Epithelial cell of proximal tubule (primary cell): Measurements from ENCODE around the gene ZNF200. TPM values are rescaled to one million over a fixed set of nuclear protein-coding genes. Genes with fewer than 3 reads are reported as not detected.
A peak's percentile ranks its signal among the peaks of the same experiment; 100 is the strongest.

ENCODE experiments used
- DNase-seq: peaks from one replicate; pipeline ENCODE4 v3.0.0-alpha.2; 2011; ENCODE audit warnings: low read depth
- H3K4me3 ChIP-seq: 2 replicates; pipeline ENCODE4 v1.5.1; 2011; ENCODE audit warnings: low read depth, mild to moderate bottlenecking, low read length
- total RNA-seq: library from RNA; depleted of rRNA; stranded (reverse); fragments of >200 nt; gene quantifications from 2 replicates; pipeline ENCODE4 v1.2.3, GENCODE V29; 2015
- TF ChIP-seq, protein P1 (sequence below): conservative IDR thresholded peaks from 2 replicates; pipeline ENCODE4 v1.5.1; 2012; ENCODE audit warnings: low read depth, mild to moderate bottlenecking, low read length

The ZNF200 gene
- total RNA-seq, 1 donor from 2014 or later: 6.3 TPM

DNA sequence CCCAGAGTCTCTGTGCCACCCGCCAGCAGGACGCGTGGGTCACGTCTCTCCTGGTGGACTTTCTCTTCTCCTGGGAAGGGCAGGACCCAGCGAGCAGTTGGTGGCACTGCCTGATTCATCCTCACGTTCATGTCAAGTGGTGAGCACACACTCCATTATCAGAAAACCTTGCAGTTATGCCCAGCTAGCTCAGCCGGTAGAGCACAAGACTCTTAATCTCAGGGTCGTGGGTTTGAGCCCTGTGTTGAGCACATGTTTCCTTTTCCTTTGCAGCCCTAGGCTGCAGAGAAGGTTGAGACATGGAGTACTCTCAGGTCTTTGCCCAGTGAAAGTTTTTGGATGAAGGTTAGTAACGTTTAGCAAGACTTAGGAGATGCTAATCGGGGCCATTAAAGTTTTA, 39.0 kb downstream of the ZNF200 start:
- no peak for DNase-seq
- no peak overlapping the region for H3K4me3 ChIP-seq
- TF ChIP-seq, protein P1, sequence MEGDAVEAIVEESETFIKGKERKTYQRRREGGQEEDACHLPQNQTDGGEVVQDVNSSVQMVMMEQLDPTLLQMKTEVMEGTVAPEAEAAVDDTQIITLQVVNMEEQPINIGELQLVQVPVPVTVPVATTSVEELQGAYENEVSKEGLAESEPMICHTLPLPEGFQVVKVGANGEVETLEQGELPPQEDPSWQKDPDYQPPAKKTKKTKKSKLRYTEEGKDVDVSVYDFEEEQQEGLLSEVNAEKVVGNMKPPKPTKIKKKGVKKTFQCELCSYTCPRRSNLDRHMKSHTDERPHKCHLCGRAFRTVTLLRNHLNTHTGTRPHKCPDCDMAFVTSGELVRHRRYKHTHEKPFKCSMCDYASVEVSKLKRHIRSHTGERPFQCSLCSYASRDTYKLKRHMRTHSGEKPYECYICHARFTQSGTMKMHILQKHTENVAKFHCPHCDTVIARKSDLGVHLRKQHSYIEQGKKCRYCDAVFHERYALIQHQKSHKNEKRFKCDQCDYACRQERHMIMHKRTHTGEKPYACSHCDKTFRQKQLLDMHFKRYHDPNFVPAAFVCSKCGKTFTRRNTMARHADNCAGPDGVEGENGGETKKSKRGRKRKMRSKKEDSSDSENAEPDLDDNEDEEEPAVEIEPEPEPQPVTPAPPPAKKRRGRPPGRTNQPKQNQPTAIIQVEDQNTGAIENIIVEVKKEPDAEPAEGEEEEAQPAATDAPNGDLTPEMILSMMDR: no peak

DNA sequence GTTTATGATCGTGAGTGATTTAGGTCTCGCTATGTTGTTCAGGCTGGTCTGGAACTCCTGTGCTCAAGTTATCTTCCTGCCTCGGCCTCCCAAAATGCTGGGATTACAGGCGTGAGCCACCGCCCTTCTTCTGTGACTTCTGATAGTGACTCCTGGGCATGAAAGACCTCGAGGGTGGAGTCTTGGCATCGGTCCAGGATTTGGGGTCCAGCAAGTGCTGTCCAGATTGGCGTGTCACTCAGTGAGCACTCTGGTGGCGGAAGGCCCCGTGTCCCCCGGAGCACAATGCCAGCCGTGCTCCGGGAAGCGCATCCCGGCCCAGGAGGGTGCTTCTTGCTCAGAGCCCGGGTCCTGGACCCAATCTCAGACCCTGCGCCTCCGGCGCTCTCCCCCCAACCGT, 40.2 kb downstream of the ZNF200 start:
- H3K4me3 ChIP-seq: no peak overlapping the region
- TF ChIP-seq, protein P1: no peak

DNA sequence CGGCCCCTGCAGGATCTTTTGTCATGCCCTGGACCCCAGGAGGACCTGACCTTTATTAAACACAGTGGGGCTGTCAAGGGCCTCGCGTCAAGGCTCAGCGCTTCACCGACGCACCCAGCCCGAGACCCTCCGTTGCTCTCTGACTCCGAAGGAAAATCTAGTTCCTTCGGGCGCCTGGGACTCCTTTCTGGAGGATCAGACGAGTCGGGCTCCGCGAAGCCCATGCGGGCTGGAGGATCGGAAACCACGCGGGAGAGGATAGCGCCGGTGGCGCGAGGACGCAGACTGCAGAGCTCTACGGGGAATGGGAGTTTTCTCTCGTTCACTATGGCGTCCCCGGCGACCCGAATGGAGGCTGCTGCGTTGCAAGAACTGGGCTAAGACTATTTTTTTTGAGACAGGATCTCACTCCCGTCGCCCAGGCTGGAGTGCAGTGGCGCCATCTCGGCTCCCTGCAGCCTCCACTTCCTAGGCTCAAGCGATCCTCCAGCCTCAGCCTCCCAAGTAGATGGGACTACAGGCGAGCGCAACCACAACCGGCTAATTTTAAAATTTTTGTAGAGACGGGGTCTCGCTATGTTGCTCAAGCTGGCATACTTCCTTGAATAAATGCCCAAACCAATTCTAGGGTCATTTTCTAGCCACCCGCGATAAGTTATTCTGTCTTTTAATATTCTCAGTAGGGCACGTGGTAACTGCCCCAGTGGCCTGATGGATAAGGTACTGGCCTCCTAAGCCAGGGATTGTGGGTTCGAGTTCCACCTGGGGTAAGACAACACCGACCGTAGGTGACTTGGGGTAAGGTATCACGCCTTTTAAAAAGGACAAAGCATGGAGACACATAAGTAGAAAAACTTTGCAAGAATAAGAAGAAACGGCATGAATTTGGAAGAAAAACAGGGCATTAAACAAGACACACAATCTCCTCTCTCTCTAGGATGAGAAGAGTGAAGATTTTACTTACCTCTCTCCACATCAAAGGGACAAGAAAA, 41.4 kb downstream of the ZNF200 start:
- TF ChIP-seq, protein P1: no peak
- no peak for DNase-seq
- no peak overlapping the region for H3K4me3 ChIP-seq

More for the DNA sequence above, 40.2 kb downstream of the ZNF200 start:
- no peak for DNase-seq

DNA sequence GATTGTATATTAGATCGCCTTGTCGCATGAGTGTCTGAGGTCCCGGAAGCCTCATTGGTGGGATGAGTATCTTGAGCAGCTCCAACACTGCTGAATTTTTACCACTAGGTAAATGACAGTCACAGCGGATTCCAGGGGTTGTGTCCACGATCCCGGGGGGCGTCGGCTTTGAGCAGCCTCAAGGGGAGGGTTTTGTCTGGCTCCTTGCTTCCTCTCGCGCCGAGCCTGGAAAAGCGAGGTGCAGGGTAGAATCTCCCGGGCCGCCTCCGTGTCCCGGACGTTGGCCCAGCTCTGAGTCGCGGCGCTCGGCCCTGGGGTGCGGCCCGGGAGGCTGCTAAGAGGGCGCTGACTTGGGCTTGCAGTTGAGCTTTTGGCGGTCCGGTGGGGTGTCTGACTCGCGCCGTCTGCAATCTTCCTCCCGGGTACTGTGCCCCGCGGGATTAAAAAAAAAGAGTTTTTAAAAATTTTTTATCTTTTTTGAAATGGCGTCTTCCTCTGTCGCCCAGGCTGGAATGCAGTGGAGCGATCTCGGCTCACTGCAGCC, 42.4 kb downstream of the ZNF200 start:
- DNase-seq: no peak
- TF ChIP-seq, protein P1: no peak
- no peak overlapping the region for H3K4me3 ChIP-seq

DNA sequence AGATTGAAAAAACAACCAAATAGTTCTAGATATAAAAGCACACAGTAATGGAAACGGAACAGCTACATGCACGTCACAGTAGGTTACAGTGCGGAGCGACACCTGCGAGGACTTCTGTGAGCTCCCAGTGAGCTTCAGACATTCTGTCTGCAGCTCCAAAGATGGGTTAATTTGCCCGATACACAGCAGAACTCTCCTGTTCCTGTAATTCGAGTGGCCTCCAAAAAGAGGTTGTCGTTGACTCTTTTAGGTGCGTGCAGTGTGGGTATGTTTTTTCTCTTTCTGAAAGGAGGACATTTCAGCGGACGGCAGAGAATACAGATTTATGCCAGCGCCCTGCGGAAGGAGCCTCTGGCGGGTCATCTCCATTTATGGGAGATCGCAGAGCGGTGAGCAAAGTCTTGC, 44.0 kb downstream of the ZNF200 start:
- H3K4me3 ChIP-seq: peak overlapping the region; percentile 45
- no peak for DNase-seq
- TF ChIP-seq, protein P1: no peak

DNA sequence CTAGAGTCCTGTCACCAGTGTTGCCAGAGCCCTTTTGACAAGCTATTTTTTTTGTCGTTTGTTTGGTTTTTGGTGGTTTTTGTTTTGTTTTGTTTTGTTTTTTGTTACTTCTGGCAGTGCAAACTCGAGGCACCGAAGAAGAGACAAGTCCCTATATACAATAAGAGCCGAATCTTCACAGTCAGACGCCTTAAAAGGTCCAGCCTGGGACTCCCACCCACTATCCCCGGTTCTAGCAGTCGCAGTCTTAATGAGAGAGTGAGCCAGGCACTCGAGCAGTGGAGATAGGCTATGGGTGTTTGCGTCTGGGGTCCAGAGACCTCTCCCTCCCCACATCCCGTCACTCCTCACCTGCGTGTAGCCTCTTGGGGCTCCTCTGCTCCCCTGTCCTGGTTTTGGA, 45.1 kb downstream of the ZNF200 start:
- TF ChIP-seq, protein P1: no peak
- H3K4me3 ChIP-seq: peak overlapping the region; percentile 79

More for the DNA sequence above, 45.1 kb downstream of the ZNF200 start:
- no peak for DNase-seq
